ENCODE data around the gene CALY. TPM values are rescaled to one million over a fixed set of nuclear protein-coding genes. Genes with fewer than 3 reads are reported as not detected.
A peak's percentile ranks its signal among the peaks of the same experiment; 100 is the strongest.

CALY gene
- total RNA-seq, 1 donor from 2014 or later, result 1.5 TPM

DNA sequence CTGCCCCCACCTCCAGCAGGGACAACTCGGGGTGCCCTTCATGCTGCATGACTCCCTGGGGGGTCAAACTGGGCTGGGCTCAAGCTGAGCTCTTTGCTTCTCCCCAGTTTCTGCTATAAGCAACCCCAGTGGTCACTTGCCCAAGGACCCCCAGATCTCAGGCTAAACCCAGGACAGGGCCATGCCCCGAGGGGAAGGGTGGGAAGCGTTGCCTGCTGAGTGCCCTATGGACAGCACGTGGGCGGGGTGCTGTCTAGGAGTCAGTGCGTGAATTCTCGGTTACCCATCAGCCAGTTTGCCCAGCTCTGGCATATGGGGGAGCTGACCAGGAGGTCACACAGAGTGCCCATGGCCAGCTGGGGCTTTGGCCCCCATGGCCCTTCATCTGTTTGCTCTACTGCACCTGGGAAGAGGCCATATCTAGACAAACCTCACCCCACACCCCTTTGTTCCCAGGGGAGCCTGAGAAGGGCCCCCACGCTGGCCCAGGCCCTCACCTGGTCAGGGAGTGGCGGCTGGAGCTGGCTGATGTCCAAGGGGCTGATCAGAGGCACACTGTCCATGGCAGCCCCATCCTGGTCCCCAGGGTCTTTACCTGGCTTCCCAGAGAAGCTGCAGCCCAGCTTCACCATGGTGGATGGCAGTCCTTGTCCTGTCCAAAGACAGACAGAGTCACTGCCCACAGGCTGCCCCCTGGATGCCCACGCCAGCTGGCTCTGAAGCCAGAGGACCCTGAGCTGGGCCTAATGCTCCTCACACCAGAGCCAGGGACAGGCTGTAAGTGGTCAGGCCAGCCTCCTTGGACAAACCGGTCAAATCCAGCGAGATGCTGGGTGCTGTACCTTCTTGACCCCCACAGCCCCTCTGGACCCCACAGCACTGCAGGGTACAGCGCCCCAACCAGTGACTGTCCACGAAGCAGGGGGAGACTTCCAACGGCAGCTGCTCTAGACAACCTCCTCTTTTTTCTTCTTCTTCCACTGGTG lies 8.0 kb downstream of the CALY start:
- DNase-seq (ENCODE audit: low read depth), result no peak
- TF ChIP-seq, protein P1, sequence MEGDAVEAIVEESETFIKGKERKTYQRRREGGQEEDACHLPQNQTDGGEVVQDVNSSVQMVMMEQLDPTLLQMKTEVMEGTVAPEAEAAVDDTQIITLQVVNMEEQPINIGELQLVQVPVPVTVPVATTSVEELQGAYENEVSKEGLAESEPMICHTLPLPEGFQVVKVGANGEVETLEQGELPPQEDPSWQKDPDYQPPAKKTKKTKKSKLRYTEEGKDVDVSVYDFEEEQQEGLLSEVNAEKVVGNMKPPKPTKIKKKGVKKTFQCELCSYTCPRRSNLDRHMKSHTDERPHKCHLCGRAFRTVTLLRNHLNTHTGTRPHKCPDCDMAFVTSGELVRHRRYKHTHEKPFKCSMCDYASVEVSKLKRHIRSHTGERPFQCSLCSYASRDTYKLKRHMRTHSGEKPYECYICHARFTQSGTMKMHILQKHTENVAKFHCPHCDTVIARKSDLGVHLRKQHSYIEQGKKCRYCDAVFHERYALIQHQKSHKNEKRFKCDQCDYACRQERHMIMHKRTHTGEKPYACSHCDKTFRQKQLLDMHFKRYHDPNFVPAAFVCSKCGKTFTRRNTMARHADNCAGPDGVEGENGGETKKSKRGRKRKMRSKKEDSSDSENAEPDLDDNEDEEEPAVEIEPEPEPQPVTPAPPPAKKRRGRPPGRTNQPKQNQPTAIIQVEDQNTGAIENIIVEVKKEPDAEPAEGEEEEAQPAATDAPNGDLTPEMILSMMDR (conservative IDR thresholded peaks at IDR 0.05; ENCODE audit: low read depth, low read length), result no peak

DNA sequence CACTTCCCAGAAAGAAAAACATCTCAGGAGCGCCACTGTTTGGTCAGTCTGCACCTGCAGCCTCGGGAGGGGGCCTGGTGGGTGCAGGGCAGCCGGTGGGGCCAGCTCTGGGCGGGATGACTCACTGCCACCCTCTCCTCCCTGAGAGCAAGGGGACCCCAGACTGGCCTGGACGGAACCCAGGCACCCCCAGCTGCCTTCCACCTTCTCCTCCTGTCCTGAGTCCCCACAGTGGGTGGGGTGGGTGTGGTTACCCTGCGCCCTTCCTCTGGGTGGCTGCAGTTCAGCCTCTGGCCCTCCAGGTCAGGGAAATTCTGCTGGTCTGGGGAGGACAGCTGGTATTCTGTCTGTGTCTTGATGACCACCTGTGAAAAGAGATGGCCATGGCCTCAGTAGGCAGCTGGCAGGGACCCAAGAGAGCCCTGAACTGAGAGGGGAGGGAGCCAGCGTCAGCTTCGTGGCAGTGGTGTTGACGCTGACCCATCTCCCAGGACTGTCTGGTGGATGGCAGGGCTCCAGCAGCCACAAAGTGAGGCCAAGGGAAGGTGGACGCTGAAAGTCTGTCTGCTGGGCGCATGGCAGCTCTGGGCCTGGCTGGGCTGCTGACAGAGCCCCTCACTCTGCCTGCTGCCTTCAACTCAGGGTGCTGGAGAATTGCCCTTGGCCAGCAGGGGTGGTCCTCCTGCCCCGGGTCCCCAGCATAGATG lies 8.9 kb downstream of the CALY start:
- DNase-seq (ENCODE audit: low read depth), result no peak
- TF ChIP-seq, protein P1 (conservative IDR thresholded peaks at IDR 0.05; ENCODE audit: low read depth, low read length), result no peak
- no peak overlapping the region for H3K4me3 ChIP-seq (ENCODE audit: low read depth, low read length)

More for the DNA sequence above, 8.0 kb downstream of the CALY start:
- H3K4me3 ChIP-seq (ENCODE audit: low read depth, low read length), result no peak overlapping the region

DNA sequence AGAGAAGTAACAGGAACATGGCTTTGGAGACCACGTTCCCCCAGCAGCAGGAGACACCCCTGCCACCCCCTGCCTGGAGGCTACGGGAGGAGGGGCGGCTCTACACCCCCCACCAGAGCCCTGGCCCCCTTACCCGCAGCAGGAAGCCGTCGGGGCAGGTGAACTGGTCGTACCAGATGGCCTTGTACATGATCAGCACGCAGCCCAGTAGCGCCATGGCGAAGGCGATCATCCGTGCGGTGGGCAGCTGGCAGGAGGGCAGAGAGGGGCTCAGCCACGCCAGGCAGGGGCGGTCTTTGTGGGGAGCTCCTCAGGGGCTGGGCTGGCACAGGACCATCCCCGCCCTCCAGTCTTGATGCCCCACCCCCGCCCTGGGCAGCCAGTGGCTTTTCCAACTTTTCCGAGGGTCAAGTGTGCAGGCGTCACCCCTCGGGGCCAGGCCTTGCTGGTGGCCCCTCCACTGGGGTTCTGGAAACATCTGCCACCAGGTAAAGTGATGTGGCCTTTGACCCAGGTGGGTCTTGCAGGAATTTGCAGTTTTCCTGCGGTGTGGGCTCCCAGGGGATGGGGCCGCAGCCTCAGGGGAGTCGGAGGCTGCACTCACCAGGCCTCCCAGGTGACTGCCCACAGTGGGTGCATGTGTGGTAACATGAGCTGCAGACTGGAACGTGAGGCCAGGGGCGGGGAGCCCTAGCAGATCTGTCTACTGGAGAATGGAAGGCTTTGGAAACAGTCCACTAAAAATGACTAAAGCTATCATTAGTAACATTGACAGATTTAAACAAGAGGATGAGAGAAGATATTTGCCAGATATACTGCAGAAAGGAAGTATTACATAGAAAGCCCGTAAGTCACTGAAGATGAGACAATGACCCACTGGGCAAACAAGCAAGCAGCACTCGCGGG lies 9.7 kb downstream of the CALY start:
- TF ChIP-seq, protein P1 (conservative IDR thresholded peaks at IDR 0.05; ENCODE audit: low read depth, low read length), result no peak
- no peak overlapping the region for H3K4me3 ChIP-seq (ENCODE audit: low read depth, low read length)
- no peak for DNase-seq (ENCODE audit: low read depth)

DNA sequence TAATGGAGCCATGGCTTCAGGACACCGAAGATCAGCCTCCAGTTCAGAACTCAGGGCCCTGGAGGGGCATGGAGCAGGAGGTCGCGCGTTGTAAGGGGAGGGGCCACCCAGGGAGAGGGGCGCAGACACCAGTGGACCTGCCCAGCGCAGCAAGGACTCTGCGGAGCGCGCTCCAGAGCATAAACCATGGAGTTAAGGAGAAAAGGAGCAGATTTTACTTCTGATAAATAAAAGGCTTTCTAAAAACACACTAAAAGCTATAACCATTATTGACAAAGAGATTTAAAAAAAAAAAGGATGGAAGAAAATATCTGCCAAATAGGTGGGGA lies 10.5 kb downstream of the CALY start:
- TF ChIP-seq, protein P1 (conservative IDR thresholded peaks at IDR 0.05; ENCODE audit: low read depth, low read length), result no peak
- peak overlapping the region; percentile 26 for H3K4me3 ChIP-seq (ENCODE audit: low read depth, low read length)
- no peak for DNase-seq (ENCODE audit: low read depth)

DNA sequence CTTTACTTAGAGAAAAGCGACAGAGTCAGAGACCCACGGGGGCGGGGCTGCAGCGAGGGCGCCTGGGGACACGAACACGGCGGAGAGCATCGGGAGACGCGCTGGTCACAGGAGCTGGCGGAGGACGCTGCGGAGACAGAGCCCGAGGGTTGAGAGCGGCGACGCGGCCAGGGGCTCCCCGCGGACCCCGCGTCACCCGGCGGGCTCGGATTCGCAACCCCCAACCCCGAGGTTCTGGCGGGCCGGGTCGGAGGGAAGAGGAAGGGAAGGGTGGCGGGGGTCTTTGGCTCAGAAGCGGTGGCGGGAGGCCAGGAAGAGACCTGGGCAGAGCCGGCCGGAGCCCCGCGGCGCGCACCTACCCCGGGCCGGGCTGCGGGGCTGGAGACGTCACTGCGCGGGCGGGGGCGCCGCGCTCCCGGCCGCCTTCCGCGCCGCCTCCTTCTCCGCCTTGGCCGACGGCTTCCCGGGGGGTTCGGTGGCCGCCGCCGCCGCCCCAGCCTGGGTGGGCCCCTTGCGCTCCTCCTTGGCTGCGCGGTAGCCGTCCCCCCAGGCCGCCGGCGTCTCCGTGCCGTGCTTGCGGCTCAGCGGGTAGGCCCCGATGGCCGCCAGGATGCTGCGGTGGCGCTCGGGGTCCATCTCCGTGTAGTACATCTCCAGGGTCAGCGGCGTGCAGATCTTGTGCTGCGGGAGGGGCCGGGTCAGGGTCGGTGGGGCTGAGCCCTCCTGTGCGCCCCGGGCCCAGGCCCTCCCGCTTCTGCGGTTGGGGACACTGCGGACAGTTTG lies 11.1 kb downstream of the CALY start:
- TF ChIP-seq, protein P1 (conservative IDR thresholded peaks at IDR 0.05; ENCODE audit: low read depth, low read length), result no peak
- no peak for DNase-seq (ENCODE audit: low read depth)
- H3K4me3 ChIP-seq (ENCODE audit: low read depth, low read length), result peak overlapping the region; percentile 51

DNA sequence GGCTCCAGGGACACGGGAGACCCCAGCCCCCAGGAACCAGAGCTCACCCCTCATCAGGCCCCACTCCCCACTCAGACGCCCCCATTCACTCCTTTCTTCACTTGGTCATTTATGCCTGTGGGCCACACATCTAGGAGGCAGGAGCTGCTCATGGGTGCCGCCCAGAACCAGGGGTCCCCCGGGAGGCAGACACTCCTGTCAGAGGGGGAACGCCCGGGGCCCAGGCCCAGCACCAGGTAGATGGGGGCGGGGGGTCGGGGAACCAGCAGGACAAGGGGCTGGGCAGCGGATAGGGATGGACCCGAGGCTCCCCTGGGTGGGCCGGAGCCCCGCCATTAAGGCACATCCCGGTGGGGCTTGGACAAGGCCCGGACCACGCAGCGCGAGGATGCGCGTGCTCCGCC lies 11.8 kb downstream of the CALY start:
- TF ChIP-seq, protein P1 (conservative IDR thresholded peaks at IDR 0.05; ENCODE audit: low read depth, low read length), result no peak
- no peak for DNase-seq (ENCODE audit: low read depth)
- H3K4me3 ChIP-seq (ENCODE audit: low read depth, low read length), result peak overlapping the region; percentile 51

All from epithelial cell of proximal tubule (primary cell).